HepG2 (cell line): Measurements from ENCODE around the gene TFDP2. TPM values are rescaled to one million over a fixed set of nuclear protein-coding genes. Genes with fewer than 3 reads are reported as not detected.

Source experiments
- ATAC-seq: fragments of 200-7000 bp; cut with Tn5 transposase; 3 replicates; pipeline ENCODE4 v1.9.1; 2020; ENCODE audit warnings: mild to moderate bottlenecking, moderate library complexity
- BruUV-seq: library from RNA; stranded (reverse); fragments of 400-500 nt; replicated peaks from 2 replicates; lab custom pipeline; 2021; lab: Mats Ljungman, UMichigan
- CTCF ChIA-PET: fragments of 300-600 bp; formaldehyde crosslinking; extraction: SDS; loops from one replicate; lab custom pipeline; 2021; ENCODE audit warnings: low total read pairs, inconsistent platforms, low intra/inter-chr PET ratio; lab: Yijun Ruan, JAX
- POLR2A ChIA-PET: fragments of 350-600 bp; sonication (Branson Sonifier 250); formaldehyde crosslinking; loops from one replicate; lab custom pipeline; 2020; ENCODE audit warnings: antibody characterized with exemption, inconsistent platforms; lab: Yijun Ruan, JAX
- DNase-seq: peaks from one replicate; pipeline ENCODE4 v3.0.0-alpha.2; 2015; ENCODE audit warnings: low spot score
- FAIRE-seq: peaks from 3 replicates; lab custom pipeline; 2011; peaks lifted over from hg19 to GRCh38; lab: Jason Lieb, UNC
- H2AFZ ChIP-seq: one replicate; pipeline ENCODE4 v1.6.1; 2011; ENCODE audit warnings: low read length, inconsistent platforms
- H3K27ac ChIP-seq: fragments of 300-600 bp; 3 replicates; pipeline ENCODE4 v1.8.0; 2011; ENCODE audit warnings: mixed run types, mild to moderate bottlenecking, mixed read lengths, low read length, inconsistent platforms; ENCODE audit not compliant: insufficient read depth; ENCODE audit errors: extremely low read length
- H3K27me3 ChIP-seq, 2 experiments: fragments of 200-600 bp in 1 of 2; 2 replicates in 1 of 2; 3 replicates in 1 of 2; pipeline versions ENCODE4 v1.6.0 to v1.8.0; 2011; ENCODE audit warnings: low read length in 2 of 2, mild to moderate bottlenecking in 2 of 2, moderate library complexity in 2 of 2, inconsistent platforms in 1 of 2; ENCODE audit not compliant: insufficient read depth in 2 of 2, control insufficient read depth in 1 of 2
- H3K36me3 ChIP-seq, 2 experiments: fragments of 200-600 bp in 1 of 2; replicated peaks in 1 of 2; 2 replicates in 1 of 2; 3 replicates in 1 of 2; pipeline versions ENCODE4 v1.5.1 to v1.8.0; 2011; ENCODE audit warnings: low read length in 2 of 2, inconsistent platforms in 1 of 2; ENCODE audit not compliant: insufficient read depth in 2 of 2, control insufficient read depth in 1 of 2
- H3K4me1 ChIP-seq: 2 replicates; pipeline ENCODE4 v1.5.1; 2012; ENCODE audit warnings: low read length, inconsistent platforms; ENCODE audit not compliant: insufficient read depth
- H3K4me2 ChIP-seq: 2 replicates; pipeline ENCODE4 v1.6.0; 2011; ENCODE audit warnings: low read depth, low read length, inconsistent platforms
- H3K4me3 ChIP-seq, 3 experiments: fragments of 200-600 bp in 1 of 3; sonication (generic), shearing (Covaris generic) in 1 of 3; replicated peaks in 1 of 3; 2 replicates each; pipeline ENCODE4 v1.5.1; 2011 to 2016; ENCODE audit warnings: low read length in 3 of 3, inconsistent platforms in 2 of 3, low read depth in 2 of 3, mild to moderate bottlenecking in 2 of 3, control low read depth in 1 of 3, mixed read lengths in 1 of 3; ENCODE audit not compliant: insufficient read depth in 1 of 3
- H3K79me2 ChIP-seq: one replicate; pipeline ENCODE4 v1.6.1; 2011; ENCODE audit warnings: low read length, inconsistent platforms; ENCODE audit not compliant: insufficient read depth
- H3K9ac ChIP-seq: 2 replicates; pipeline ENCODE4 v1.6.0; 2011; ENCODE audit warnings: mild to moderate bottlenecking, low read depth, low read length, inconsistent platforms; ENCODE audit not compliant: insufficient read depth
- H3K9me3 ChIP-seq: 2 replicates; pipeline ENCODE4 v1.5.1; 2012; ENCODE audit warnings: mild to moderate bottlenecking, low read length
- H4K20me1 ChIP-seq: 2 replicates; pipeline ENCODE4 v1.6.0; 2011; ENCODE audit warnings: inconsistent platforms, mild to moderate bottlenecking, low read length, moderate library complexity; ENCODE audit not compliant: insufficient read depth
- ETV6 ChIP-seq: sonication (generic); formaldehyde crosslinking; conservative IDR thresholded peaks from 2 replicates; pipeline ENCODE4 v1.4.0; 2020; ENCODE audit warnings: missing genetic modification reagents
- KMT2A ChIP-seq: sonication (generic); formaldehyde crosslinking; IDR thresholded peaks from 2 replicates; pipeline ENCODE4 v1.4.0; 2020; ENCODE audit warnings: missing genetic modification reagents
- SMARCE1 ChIP-seq: fragments of 450-650 bp; IDR thresholded peaks from 2 replicates; pipeline ENCODE4 v1.6.1; 2017; ENCODE audit warnings: borderline replicate concordance
- YEATS4 ChIP-seq: sonication (generic); formaldehyde crosslinking; IDR thresholded peaks from 2 replicates; pipeline ENCODE4 v1.4.0; 2020; ENCODE audit warnings: missing genetic modification reagents, borderline replicate concordance
- ZKSCAN5 ChIP-seq: sonication (generic); formaldehyde crosslinking; IDR thresholded peaks from 2 replicates; pipeline ENCODE4 v1.5.1; 2020; ENCODE audit warnings: mild to moderate bottlenecking, missing genetic modification reagents
- ZNF451 ChIP-seq: sonication (generic); formaldehyde crosslinking; IDR thresholded peaks from 2 replicates; pipeline ENCODE4 v1.5.0; 2020; ENCODE audit warnings: mild to moderate bottlenecking, missing genetic modification reagents
- WGBS: methylation state at CpG from one replicate; pipeline ENCODE4 v1.1.6; 2017; ENCODE audit warnings: low lambda C conversion rate; 5-methylcytosine and 5-hydroxymethylcytosine counted together
- in situ Hi-C: cut with HindIII; loops from 2 replicates; pipeline ENCODE4 v1.10.0; 2017; ENCODE audit warnings: low pct_unique_long_range_greater_than_20kb; ENCODE audit not compliant: extremely low pct_ligation_motif_present
- intact Hi-C: fragments of 100-400 bp; cut with micrococcal nuclease; formaldehyde crosslinking; loops from one replicate; pipeline ENCODE4 v1.10.0; 2022; ENCODE audit not compliant: unreplicated experiment
- polyA plus RNA-seq, 8 experiments: library from polyadenylated mRNA; depleted of rRNA in 3 of 8; stranded (reverse) in 7 of 8; unstranded in 1 of 8; fragments of >200 nt; fragmentation: Illumina TruSeq in 4 of 8; extraction: Trizol in 4 of 8; gene quantifications; 2 replicates each; pipeline versions ENCODE4 v1.2.1 to v1.2.3, GENCODE V29; 2011 to 2016; ENCODE audit warnings: low read depth in 4 of 8, missing spikeins in 1 of 8, mixed read lengths in 1 of 8; ENCODE audit not compliant: insufficient read depth in 1 of 8
- total RNA-seq, 5 experiments: library from RNA; depleted of rRNA; stranded (reverse); fragments of >200 nt; fragmentation: Illumina TruSeq; extraction: Trizol; gene quantifications; 2 replicates each; pipeline ENCODE4 v1.2.3, GENCODE V29; 2016; ENCODE audit warnings: low read depth in 1 of 5
- TF ChIP-seq, protein P1 (sequence below): sonication (generic); formaldehyde crosslinking; conservative IDR thresholded peaks from 2 replicates; pipeline ENCODE4 v1.5.0; 2020; ENCODE audit warnings: missing genetic modification reagents
- TF ChIP-seq, protein P2 (sequence below): sonication (generic); formaldehyde crosslinking; IDR thresholded peaks from 2 replicates; pipeline ENCODE4 v1.5.0; 2020; ENCODE audit warnings: mild to moderate bottlenecking, missing genetic modification reagents, borderline replicate concordance

The TFDP2 gene
- total and polyA plus RNA-seq, 2 of the 13 experiments (the other 11 are each of a cell fraction or from before 2014, with no cell fraction given), result 17.9 to 37.4 TPM

DNA sequence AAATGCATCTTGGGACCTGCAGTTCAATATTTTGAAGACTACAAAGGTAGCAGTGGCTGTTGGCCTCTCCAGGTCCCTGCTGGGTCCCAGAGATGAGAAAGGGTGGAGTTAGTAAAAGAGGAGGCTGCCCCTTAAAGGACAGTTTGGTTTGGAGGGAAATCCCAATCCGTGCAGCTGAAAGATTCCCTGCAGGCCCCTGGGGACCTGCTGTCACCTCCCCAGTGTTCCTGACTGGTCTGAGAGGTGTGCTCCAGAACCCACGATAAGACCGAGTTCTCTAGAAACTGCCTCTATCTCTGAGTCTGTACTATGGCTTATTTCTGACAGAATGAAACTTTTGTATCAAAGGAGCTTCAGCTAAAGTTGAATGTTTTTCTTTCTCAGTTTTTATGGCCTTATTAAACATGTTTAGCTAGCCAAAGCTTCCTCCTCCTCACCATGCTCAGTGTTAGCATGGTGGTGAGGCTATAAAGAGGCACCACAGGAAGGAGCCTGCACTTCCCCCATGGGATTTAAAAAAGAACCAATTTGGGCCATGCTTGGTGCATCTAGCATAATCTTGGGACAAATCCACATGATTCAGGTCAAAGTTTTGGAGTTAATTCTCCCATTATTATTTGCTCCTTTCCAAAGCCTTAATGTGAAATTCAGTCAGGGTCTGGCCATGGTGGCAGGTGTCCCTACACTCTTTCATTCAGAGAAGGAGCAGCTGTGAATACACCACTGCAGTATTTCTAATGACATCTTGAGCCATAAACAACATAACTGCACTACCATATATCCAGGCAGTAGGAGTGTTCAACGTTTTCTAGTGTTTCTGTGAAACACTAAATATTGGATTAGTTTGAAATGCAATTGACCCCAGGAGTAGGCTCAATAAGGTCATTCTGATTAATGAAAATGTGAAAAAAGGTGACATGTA lies 198.5 kb downstream of the TFDP2 start:
- BruUV-seq, result TSS peak; percentile 17
- WGBS, result 87% methylated on average over 4 of the region's 4 CpGs
- CTCF ChIA-PET, result no interaction called here

More for the DNA sequence above, 198.5 kb downstream of the TFDP2 start:
- H3K4me2 ChIP-seq, result no peak overlapping the region
- DNase-seq (no peak), FAIRE-seq (no peak), ATAC-seq (no peak)
- no peaks in the 10 kb centered on the region for H4K20me1 ChIP-seq
- no peaks in the 10 kb centered on the region for H3K79me2 ChIP-seq
- H3K27ac ChIP-seq, result peak overlapping the region; percentile 47
- intact Hi-C loops, result no loop called here
- in situ Hi-C loops, result no loop called here
- H3K9me3 ChIP-seq, result no peaks in the 10 kb centered on the region
- H2AFZ ChIP-seq, result no peak overlapping the region
- POLR2A ChIA-PET, result no interaction called here
- peaks cover 15% of the 10 kb centered on the region for H3K4me1 ChIP-seq
- H3K27me3 ChIP-seq, result no peaks in the 10 kb centered on the region
- TF ChIP-seq KMT2A (CRISPR knock-in tag) (no peak), ETV6 (CRISPR knock-in tag) (no peak), ZNF451 (CRISPR knock-in tag) (no peak), SMARCE1 (no peak), ZKSCAN5 (CRISPR knock-in tag) (no peak), YEATS4 (CRISPR knock-in tag) (no peak)
- TF ChIP-seq, protein P1, sequence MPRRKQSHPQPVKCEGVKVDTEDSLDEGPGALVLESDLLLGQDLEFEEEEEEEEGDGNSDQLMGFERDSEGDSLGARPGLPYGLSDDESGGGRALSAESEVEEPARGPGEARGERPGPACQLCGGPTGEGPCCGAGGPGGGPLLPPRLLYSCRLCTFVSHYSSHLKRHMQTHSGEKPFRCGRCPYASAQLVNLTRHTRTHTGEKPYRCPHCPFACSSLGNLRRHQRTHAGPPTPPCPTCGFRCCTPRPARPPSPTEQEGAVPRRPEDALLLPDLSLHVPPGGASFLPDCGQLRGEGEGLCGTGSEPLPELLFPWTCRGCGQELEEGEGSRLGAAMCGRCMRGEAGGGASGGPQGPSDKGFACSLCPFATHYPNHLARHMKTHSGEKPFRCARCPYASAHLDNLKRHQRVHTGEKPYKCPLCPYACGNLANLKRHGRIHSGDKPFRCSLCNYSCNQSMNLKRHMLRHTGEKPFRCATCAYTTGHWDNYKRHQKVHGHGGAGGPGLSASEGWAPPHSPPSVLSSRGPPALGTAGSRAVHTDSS, result no peak
- TF ChIP-seq, protein P2, sequence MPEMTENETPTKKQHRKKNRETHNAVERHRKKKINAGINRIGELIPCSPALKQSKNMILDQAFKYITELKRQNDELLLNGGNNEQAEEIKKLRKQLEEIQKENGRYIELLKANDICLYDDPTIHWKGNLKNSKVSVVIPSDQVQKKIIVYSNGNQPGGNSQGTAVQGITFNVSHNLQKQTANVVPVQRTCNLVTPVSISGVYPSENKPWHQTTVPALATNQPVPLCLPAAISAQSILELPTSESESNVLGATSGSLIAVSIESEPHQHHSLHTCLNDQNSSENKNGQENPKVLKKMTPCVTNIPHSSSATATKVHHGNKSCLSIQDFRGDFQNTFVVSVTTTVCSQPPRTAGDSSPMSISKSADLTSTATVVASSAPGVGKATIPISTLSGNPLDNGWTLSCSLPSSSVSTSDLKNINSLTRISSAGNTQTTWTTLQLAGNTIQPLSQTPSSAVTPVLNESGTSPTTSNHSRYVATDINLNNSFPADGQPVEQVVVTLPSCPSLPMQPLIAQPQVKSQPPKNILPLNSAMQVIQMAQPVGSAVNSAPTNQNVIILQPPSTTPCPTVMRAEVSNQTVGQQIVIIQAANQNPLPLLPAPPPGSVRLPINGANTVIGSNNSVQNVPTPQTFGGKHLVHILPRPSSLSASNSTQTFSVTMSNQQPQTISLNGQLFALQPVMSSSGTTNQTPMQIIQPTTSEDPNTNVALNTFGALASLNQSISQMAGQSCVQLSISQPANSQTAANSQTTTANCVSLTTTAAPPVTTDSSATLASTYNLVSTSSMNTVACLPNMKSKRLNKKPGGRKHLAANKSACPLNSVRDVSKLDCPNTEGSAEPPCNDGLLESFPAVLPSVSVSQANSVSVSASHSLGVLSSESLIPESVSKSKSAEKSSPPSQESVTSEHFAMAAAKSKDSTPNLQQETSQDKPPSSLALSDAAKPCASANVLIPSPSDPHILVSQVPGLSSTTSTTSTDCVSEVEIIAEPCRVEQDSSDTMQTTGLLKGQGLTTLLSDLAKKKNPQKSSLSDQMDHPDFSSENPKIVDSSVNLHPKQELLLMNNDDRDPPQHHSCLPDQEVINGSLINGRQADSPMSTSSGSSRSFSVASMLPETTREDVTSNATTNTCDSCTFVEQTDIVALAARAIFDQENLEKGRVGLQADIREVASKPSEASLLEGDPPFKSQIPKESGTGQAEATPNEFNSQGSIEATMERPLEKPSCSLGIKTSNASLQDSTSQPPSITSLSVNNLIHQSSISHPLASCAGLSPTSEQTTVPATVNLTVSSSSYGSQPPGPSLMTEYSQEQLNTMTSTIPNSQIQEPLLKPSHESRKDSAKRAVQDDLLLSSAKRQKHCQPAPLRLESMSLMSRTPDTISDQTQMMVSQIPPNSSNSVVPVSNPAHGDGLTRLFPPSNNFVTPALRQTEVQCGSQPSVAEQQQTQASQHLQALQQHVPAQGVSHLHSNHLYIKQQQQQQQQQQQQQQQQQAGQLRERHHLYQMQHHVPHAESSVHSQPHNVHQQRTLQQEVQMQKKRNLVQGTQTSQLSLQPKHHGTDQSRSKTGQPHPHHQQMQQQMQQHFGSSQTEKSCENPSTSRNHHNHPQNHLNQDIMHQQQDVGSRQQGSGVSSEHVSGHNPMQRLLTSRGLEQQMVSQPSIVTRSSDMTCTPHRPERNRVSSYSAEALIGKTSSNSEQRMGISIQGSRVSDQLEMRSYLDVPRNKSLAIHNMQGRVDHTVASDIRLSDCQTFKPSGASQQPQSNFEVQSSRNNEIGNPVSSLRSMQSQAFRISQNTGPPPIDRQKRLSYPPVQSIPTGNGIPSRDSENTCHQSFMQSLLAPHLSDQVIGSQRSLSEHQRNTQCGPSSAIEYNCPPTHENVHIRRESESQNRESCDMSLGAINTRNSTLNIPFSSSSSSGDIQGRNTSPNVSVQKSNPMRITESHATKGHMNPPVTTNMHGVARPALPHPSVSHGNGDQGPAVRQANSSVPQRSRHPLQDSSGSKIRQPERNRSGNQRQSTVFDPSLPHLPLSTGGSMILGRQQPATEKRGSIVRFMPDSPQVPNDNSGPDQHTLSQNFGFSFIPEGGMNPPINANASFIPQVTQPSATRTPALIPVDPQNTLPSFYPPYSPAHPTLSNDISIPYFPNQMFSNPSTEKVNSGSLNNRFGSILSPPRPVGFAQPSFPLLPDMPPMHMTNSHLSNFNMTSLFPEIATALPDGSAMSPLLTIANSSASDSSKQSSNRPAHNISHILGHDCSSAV (CRISPR knock-in tag), result no peak
- TF ChIP-seq, all 625 proteins: peak for 0
- Histone ChIP-seq H3K9ac (no peak overlapping the region), H3K36me3 (peaks cover 0 to 6% of the 10 kb centered on the region in 2 experiments; a peak in 1 of 5 replicates), H3K4me3 (no peak overlapping the region)
